HEK293 (cell line): ENCODE measurements around the gene OR10AD1.

Experiments
- PRDM1 ChIP-seq: fragments of 450-650 bp; formaldehyde crosslinking; IDR thresholded peaks from 2 replicates; pipeline ENCODE4; 2016; ENCODE audit warnings: missing biosample characterization, missing genetic modification characterization
- REPIN1 ChIP-seq: fragments of 450-650 bp; formaldehyde crosslinking; IDR thresholded peaks from 2 replicates; pipeline ENCODE4 v1.5.1; 2017; ENCODE audit warnings: missing biosample characterization, missing genetic modification characterization, low read depth
- ZBTB17 ChIP-seq: fragments of 450-650 bp; formaldehyde crosslinking; IDR thresholded peaks from 2 replicates; pipeline ENCODE4 v1.5.1; 2016; ENCODE audit warnings: missing biosample characterization, missing genetic modification characterization
- ZBTB48 ChIP-seq: fragments of 450-650 bp; formaldehyde crosslinking; IDR thresholded peaks from 2 replicates; pipeline ENCODE4 v1.5.1; 2016; ENCODE audit warnings: missing biosample characterization, missing genetic modification characterization
- ZNF2 ChIP-seq: fragments of 450-650 bp; formaldehyde crosslinking; IDR thresholded peaks from 2 replicates; pipeline ENCODE4 v1.5.1; 2016; ENCODE audit warnings: missing biosample characterization, missing genetic modification characterization
- ZNF248 ChIP-seq: fragments of 450-650 bp; formaldehyde crosslinking; IDR thresholded peaks from 2 replicates; pipeline ENCODE4 v1.5.1; 2017; ENCODE audit warnings: missing biosample characterization, missing genetic modification characterization
- ZNF266 ChIP-seq: fragments of 450-650 bp; formaldehyde crosslinking; IDR thresholded peaks from 2 replicates; pipeline ENCODE4 v1.5.1; 2016; ENCODE audit warnings: missing biosample characterization, missing genetic modification characterization, low read depth
- ZNF302 ChIP-seq: fragments of 450-650 bp; formaldehyde crosslinking; IDR thresholded peaks from 2 replicates; pipeline ENCODE4 v1.5.1; 2016; ENCODE audit warnings: missing biosample characterization, missing genetic modification characterization, low read depth
- ZNF341 ChIP-seq: fragments of 450-650 bp; formaldehyde crosslinking; IDR thresholded peaks from 2 replicates; pipeline ENCODE4; 2016; ENCODE audit warnings: low read depth, missing biosample characterization, missing genetic modification characterization
- ZNF423 ChIP-seq: fragments of 450-650 bp; formaldehyde crosslinking; IDR thresholded peaks from 2 replicates; pipeline ENCODE4 v1.5.1; 2016; ENCODE audit warnings: missing biosample characterization, missing genetic modification characterization
- ZNF549 ChIP-seq: fragments of 450-650 bp; IDR thresholded peaks from 2 replicates; pipeline ENCODE4 v1.5.1; 2018; ENCODE audit warnings: missing biosample characterization, missing genetic modification characterization, mild to moderate bottlenecking, inconsistent platforms, moderate library complexity
- ZNF571 ChIP-seq: fragments of 450-650 bp; formaldehyde crosslinking; IDR thresholded peaks from 2 replicates; pipeline ENCODE4 v1.5.0; 2017; ENCODE audit warnings: missing biosample characterization, missing genetic modification characterization
- ZNF585B ChIP-seq: fragments of 450-650 bp; formaldehyde crosslinking; IDR thresholded peaks from 2 replicates; pipeline ENCODE4 v1.5.1; 2016; ENCODE audit warnings: missing biosample characterization, missing genetic modification characterization
- ZNF621 ChIP-seq: fragments of 450-650 bp; formaldehyde crosslinking; IDR thresholded peaks from 2 replicates; pipeline ENCODE4 v1.5.1; 2017; ENCODE audit warnings: missing biosample characterization, missing genetic modification characterization
- ZNF660 ChIP-seq: fragments of 450-650 bp; IDR thresholded peaks from 2 replicates; pipeline ENCODE4 v1.5.1; 2018; ENCODE audit warnings: missing biosample characterization, mild to moderate bottlenecking, missing genetic modification characterization
- TF ChIP-seq, protein P1 (sequence below): fragments of 450-650 bp; formaldehyde crosslinking; IDR thresholded peaks from 2 replicates; pipeline ENCODE4 v1.5.1; 2016; ENCODE audit warnings: missing biosample characterization, missing genetic modification characterization
- TF ChIP-seq, protein P2 (sequence below): fragments of 450-650 bp; formaldehyde crosslinking; IDR thresholded peaks from 2 replicates; pipeline ENCODE4 v1.5.1; 2016; ENCODE audit warnings: missing biosample characterization, missing genetic modification characterization
- TF ChIP-seq, protein P3 (sequence below): fragments of 450-650 bp; formaldehyde crosslinking; IDR thresholded peaks from 2 replicates; pipeline ENCODE4 v1.5.1; 2016; ENCODE audit warnings: missing biosample characterization, missing genetic modification characterization
- TF ChIP-seq, protein P4 (sequence below): fragments of 450-650 bp; formaldehyde crosslinking; IDR thresholded peaks from 2 replicates; pipeline ENCODE4 v1.5.1; 2016; ENCODE audit warnings: missing biosample characterization, missing genetic modification characterization
- TF ChIP-seq, protein P5 (sequence below): fragments of 450-650 bp; formaldehyde crosslinking; IDR thresholded peaks from 2 replicates; pipeline ENCODE4 v1.5.1; 2016; ENCODE audit warnings: missing biosample characterization, missing genetic modification characterization
- TF ChIP-seq, protein P6 (sequence below): fragments of 450-650 bp; formaldehyde crosslinking; IDR thresholded peaks from 2 replicates; pipeline ENCODE4 v1.5.1; 2017; ENCODE audit warnings: missing biosample characterization, missing genetic modification characterization
- TF ChIP-seq, protein P7 (sequence below): fragments of 450-650 bp; formaldehyde crosslinking; IDR thresholded peaks from 2 replicates; pipeline ENCODE4 v1.5.1; 2016; ENCODE audit warnings: missing biosample characterization, missing genetic modification characterization

Gene OR10AD1

DNA sequence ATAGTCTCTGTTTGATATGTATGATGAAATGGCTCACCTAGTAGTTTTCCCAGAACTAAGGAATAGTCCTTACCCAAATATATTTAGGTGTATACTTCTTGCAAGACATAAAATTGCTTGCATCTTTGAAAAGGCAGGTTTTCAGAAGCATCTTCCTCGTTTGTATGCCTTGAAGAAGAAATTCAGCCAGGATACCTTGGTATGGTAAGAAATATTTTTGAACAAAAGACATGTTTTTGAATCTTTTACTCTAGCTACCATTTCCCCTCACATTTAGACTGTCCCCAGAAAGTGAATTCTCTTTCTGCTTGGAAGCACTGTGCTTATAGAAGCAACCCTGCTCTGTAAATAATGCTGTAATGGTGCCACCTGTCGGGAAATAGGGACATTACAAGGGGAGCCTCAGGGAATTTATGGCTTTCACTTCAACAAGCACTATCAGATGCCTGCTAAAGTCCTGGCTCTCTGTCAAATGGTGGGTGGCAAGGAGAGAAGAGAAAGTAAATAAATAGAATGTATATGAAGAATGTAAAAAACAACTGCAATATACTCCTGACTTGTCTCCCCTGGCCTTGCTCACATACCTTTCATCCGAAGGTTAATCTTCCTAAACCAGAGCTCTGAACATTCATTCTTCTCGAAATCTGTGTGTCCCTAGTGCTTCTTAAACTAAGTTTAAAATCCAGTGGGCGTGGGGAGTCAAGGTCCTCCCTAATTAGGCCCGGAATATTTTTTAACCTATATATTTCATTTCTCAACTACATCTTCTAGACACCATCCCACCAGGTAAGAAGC lies 13.6 kb downstream of the OR10AD1 start (continued):
- TF ChIP-seq, protein P1, sequence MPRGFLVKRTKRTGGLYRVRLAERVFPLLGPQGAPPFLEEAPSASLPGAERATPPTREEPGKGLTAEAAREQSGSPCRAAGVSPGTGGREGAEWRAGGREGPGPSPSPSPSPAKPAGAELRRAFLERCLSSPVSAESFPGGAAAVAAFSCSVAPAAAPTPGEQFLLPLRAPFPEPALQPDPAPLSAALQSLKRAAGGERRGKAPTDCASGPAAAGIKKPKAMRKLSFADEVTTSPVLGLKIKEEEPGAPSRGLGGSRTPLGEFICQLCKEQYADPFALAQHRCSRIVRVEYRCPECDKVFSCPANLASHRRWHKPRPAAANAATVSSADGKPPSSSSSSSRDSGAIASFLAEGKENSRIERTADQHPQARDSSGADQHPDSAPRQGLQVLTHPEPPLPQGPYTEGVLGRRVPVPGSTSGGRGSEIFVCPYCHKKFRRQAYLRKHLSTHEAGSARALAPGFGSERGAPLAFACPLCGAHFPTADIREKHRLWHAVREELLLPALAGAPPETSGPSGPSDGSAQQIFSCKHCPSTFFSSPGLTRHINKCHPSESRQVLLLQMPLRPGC (tag by site-specific recombination) = no peak
- TF ChIP-seq, protein P2, sequence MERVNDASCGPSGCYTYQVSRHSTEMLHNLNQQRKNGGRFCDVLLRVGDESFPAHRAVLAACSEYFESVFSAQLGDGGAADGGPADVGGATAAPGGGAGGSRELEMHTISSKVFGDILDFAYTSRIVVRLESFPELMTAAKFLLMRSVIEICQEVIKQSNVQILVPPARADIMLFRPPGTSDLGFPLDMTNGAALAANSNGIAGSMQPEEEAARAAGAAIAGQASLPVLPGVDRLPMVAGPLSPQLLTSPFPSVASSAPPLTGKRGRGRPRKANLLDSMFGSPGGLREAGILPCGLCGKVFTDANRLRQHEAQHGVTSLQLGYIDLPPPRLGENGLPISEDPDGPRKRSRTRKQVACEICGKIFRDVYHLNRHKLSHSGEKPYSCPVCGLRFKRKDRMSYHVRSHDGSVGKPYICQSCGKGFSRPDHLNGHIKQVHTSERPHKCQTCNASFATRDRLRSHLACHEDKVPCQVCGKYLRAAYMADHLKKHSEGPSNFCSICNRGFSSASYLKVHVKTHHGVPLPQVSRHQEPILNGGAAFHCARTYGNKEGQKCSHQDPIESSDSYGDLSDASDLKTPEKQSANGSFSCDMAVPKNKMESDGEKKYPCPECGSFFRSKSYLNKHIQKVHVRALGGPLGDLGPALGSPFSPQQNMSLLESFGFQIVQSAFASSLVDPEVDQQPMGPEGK = no peak
- TF ChIP-seq ZBTB48 = 0 out of 2 replicates have a peak, but pooled peaks have one; percentile 7
- TF ChIP-seq ZNF621 = no peak
- TF ChIP-seq ZNF585B (tag by site-specific recombination) = no peak
- 0 out of 2 replicates have a peak, but pooled peaks have one; percentile 23 for TF ChIP-seq ZNF2 (tag by site-specific recombination)
- TF ChIP-seq, protein P3, sequence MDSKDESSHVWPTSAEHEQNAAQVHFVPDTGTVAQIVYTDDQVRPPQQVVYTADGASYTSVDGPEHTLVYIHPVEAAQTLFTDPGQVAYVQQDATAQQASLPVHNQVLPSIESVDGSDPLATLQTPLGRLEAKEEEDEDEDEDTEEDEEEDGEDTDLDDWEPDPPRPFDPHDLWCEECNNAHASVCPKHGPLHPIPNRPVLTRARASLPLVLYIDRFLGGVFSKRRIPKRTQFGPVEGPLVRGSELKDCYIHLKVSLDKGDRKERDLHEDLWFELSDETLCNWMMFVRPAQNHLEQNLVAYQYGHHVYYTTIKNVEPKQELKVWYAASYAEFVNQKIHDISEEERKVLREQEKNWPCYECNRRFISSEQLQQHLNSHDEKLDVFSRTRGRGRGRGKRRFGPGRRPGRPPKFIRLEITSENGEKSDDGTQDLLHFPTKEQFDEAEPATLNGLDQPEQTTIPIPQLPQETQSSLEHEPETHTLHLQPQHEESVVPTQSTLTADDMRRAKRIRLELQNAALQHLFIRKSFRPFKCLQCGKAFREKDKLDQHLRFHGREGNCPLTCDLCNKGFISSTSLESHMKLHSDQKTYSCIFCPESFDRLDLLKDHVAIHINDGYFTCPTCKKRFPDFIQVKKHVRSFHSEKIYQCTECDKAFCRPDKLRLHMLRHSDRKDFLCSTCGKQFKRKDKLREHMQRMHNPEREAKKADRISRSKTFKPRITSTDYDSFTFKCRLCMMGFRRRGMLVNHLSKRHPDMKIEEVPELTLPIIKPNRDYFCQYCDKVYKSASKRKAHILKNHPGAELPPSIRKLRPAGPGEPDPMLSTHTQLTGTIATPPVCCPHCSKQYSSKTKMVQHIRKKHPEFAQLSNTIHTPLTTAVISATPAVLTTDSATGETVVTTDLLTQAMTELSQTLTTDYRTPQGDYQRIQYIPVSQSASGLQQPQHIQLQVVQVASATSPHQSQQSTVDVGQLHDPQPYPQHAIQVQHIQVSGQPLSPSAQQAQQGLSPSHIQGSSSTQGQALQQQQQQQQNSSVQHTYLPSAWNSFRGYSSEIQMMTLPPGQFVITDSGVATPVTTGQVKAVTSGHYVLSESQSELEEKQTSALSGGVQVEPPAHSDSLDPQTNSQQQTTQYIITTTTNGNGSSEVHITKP (tag by site-specific recombination) = peak; percentile 99
- no peak for TF ChIP-seq ZNF341
- TF ChIP-seq PRDM1 (tag by site-specific recombination) = peak; percentile 86
- peak; percentile 21; the same call in 1 of the 2 replicates for TF ChIP-seq ZBTB17 (tag by site-specific recombination)
- TF ChIP-seq, protein P4, sequence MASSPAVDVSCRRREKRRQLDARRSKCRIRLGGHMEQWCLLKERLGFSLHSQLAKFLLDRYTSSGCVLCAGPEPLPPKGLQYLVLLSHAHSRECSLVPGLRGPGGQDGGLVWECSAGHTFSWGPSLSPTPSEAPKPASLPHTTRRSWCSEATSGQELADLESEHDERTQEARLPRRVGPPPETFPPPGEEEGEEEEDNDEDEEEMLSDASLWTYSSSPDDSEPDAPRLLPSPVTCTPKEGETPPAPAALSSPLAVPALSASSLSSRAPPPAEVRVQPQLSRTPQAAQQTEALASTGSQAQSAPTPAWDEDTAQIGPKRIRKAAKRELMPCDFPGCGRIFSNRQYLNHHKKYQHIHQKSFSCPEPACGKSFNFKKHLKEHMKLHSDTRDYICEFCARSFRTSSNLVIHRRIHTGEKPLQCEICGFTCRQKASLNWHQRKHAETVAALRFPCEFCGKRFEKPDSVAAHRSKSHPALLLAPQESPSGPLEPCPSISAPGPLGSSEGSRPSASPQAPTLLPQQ = no peak
- TF ChIP-seq ZNF266 (tag by site-specific recombination) = no peak
- no peak for TF ChIP-seq ZNF248 (tag by site-specific recombination)
- TF ChIP-seq REPIN1 = no peak
- TF ChIP-seq ZNF302 (tag by site-specific recombination) = no peak
- TF ChIP-seq ZNF423 = no peak
- no peak for TF ChIP-seq ZNF571 (tag by site-specific recombination)
- peak; percentile 59; the same call in 1 of the 2 replicates for TF ChIP-seq ZNF660 (tag by site-specific recombination)
- TF ChIP-seq, protein P5, sequence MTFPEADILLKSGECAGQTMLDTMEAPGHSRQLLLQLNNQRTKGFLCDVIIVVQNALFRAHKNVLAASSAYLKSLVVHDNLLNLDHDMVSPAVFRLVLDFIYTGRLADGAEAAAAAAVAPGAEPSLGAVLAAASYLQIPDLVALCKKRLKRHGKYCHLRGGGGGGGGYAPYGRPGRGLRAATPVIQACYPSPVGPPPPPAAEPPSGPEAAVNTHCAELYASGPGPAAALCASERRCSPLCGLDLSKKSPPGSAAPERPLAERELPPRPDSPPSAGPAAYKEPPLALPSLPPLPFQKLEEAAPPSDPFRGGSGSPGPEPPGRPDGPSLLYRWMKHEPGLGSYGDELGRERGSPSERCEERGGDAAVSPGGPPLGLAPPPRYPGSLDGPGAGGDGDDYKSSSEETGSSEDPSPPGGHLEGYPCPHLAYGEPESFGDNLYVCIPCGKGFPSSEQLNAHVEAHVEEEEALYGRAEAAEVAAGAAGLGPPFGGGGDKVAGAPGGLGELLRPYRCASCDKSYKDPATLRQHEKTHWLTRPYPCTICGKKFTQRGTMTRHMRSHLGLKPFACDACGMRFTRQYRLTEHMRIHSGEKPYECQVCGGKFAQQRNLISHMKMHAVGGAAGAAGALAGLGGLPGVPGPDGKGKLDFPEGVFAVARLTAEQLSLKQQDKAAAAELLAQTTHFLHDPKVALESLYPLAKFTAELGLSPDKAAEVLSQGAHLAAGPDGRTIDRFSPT (tag by site-specific recombination) = no peak
- no peak for TF ChIP-seq ZNF549
- TF ChIP-seq, protein P6, sequence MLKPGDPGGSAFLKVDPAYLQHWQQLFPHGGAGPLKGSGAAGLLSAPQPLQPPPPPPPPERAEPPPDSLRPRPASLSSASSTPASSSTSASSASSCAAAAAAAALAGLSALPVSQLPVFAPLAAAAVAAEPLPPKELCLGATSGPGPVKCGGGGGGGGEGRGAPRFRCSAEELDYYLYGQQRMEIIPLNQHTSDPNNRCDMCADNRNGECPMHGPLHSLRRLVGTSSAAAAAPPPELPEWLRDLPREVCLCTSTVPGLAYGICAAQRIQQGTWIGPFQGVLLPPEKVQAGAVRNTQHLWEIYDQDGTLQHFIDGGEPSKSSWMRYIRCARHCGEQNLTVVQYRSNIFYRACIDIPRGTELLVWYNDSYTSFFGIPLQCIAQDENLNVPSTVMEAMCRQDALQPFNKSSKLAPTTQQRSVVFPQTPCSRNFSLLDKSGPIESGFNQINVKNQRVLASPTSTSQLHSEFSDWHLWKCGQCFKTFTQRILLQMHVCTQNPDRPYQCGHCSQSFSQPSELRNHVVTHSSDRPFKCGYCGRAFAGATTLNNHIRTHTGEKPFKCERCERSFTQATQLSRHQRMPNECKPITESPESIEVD = no peak
- TF ChIP-seq, protein P7, sequence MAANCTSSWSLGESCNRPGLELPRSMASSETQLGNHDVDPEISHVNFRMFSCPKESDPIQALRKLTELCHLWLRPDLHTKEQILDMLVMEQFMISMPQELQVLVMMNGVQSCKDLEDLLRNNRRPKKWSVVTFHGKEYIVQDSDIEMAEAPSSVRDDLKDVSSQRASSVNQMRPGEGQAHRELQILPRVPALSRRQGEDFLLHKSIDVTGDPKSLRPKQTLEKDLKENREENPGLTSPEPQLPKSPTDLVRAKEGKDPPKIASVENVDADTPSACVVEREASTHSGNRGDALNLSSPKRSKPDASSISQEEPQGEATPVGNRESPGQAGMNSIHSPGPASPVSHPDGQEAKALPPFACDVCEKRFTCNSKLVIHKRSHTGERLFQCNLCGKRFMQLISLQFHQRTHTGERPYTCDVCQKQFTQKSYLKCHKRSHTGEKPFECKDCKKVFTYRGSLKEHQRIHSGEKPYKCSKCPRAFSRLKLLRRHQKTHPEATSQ (tag by site-specific recombination) = no peak
